IPS DF 6.9 (cell line): Measurements from ENCODE around the gene RABGAP1L.

ENCODE experiments used
- DNase-seq: peaks from one replicate; pipeline ENCODE4 v3.0.0-alpha.2; 2013; ENCODE audit warnings: low read depth, low spot score
- H3K27ac ChIP-seq: one replicate; pipeline ENCODE4 v1.5.1; 2013; ENCODE audit warnings: low read length, control low read depth
- H3K27me3 ChIP-seq: 2 replicates; pipeline ENCODE4 v1.6.1; 2013; ENCODE audit warnings: mild to moderate bottlenecking, low read length; ENCODE audit not compliant: control insufficient read depth, insufficient read depth
- H3K36me3 ChIP-seq: 2 replicates; pipeline ENCODE4 v1.6.1; 2013; ENCODE audit warnings: low read length; ENCODE audit not compliant: control insufficient read depth, insufficient read depth
- H3K4me1 ChIP-seq: 2 replicates; pipeline ENCODE4 v1.6.1; 2013; ENCODE audit warnings: low read length; ENCODE audit not compliant: control insufficient read depth, insufficient read depth
- H3K4me3 ChIP-seq: 2 replicates; pipeline ENCODE4 v1.5.1; 2013; ENCODE audit warnings: mild to moderate bottlenecking, low read length
- H3K9me3 ChIP-seq: 2 replicates; pipeline ENCODE4 v1.6.1; 2013; ENCODE audit warnings: low read length, inconsistent platforms; ENCODE audit not compliant: control insufficient read depth, insufficient read depth
- WGBS: extraction: QIAGEN DNeasy Blood & Tissue Kit; methylation state at CpG from one replicate; pipeline ENCODE4 v1.1.7; 2013; ENCODE audit warnings: mixed read lengths, missing lambda C conversion rate; ENCODE audit not compliant: insufficient read length, insufficient coverage; 5-methylcytosine and 5-hydroxymethylcytosine counted together

RABGAP1L gene

DNA sequence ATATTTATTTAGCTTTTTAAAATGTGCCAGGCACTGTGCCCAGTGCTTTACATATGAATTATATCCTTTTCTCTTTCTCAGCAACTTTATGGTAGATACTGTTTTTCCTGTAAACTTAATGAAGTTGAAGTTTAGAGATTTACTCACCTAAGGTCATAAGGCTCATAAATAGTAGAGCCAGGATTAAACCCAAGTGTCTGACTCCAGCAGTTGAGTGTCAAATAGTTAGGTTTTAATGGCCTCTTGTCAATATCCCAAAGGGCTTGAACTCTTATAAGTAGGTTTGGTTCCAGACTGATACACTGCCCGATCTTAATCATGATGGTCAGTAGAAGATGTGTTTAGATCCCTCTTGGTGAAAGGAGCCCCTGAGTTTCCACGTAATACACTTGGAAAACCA, 37.8 kb downstream of the RABGAP1L start:
- Histone ChIP-seq H3K36me3 (no peaks in the 10 kb centered on the region), H3K27ac (no peak overlapping the region), H3K27me3 (no peaks in the 10 kb centered on the region), H3K4me1 (no peaks in the 10 kb centered on the region), H3K4me3 (no peak overlapping the region), H3K9me3 (no peaks in the 10 kb centered on the region)
- DNase-seq = no peak
- WGBS = no CpG with 5 or more reads among the region's 2 CpGs

GRCh38 chr1:174197547-174197946, 38.2 kb downstream of the RABGAP1L start:
- Histone ChIP-seq H3K4me1 (no peaks in the 10 kb centered on the region), H3K4me3 (no peak overlapping the region), H3K36me3 (no peaks in the 10 kb centered on the region), H3K27ac (no peak overlapping the region), H3K9me3 (no peaks in the 10 kb centered on the region), H3K27me3 (no peaks in the 10 kb centered on the region)
- no peak for DNase-seq
- WGBS = no CpG with 5 or more reads among the region's 10 CpGs

DNA sequence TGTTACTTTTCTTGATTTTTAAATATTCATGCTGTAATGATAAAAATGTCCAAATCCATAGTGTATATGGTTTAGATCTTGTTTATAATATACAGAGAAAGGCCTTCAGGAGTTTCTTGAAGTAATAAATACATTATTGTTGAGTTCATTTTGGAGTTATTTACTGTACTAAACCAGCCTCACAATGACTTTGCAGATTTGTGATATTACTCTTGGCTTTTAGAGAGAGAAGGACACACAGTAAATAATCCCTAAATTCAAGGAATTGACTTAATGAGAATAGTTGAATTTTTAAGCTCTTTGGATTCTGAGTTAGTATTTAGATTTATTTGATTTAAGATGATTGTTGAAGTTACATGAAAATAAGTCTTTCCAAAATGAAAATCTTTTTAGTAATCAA, 38.9 kb downstream of the RABGAP1L start:
- Histone ChIP-seq H3K4me3 (no peak overlapping the region), H3K27me3 (no peaks in the 10 kb centered on the region), H3K36me3 (no peaks in the 10 kb centered on the region), H3K9me3 (no peaks in the 10 kb centered on the region), H3K27ac (no peak overlapping the region), H3K4me1 (no peaks in the 10 kb centered on the region)
- no peak for DNase-seq

- no CpG with 5 or more reads among the region's 4 CpGs for WGBS
- Histone ChIP-seq H3K4me3 (no peak overlapping the region), H3K4me1 (no peaks in the 10 kb centered on the region), H3K9me3 (no peaks in the 10 kb centered on the region), H3K27ac (no peak overlapping the region), H3K36me3 (no peaks in the 10 kb centered on the region), H3K27me3 (no peaks in the 10 kb centered on the region)
- DNase-seq = no peak
These were observed 41.4 kb downstream of the RABGAP1L start for GRCh38 chr1:174200746-174201145.

- no peaks in the 10 kb centered on the region for H3K4me1 ChIP-seq
- H3K27ac ChIP-seq = no peak overlapping the region
- DNase-seq = no peak
- H3K27me3 ChIP-seq = no peaks in the 10 kb centered on the region
- H3K9me3 ChIP-seq = no peaks in the 10 kb centered on the region
- no peak overlapping the region for H3K4me3 ChIP-seq
- WGBS = no CpG with 5 or more reads among the region's 7 CpGs
- H3K36me3 ChIP-seq = no peaks in the 10 kb centered on the region
These were observed 45.5 kb downstream of the RABGAP1L start for GRCh38 chr1:174204697-174205308.

DNA sequence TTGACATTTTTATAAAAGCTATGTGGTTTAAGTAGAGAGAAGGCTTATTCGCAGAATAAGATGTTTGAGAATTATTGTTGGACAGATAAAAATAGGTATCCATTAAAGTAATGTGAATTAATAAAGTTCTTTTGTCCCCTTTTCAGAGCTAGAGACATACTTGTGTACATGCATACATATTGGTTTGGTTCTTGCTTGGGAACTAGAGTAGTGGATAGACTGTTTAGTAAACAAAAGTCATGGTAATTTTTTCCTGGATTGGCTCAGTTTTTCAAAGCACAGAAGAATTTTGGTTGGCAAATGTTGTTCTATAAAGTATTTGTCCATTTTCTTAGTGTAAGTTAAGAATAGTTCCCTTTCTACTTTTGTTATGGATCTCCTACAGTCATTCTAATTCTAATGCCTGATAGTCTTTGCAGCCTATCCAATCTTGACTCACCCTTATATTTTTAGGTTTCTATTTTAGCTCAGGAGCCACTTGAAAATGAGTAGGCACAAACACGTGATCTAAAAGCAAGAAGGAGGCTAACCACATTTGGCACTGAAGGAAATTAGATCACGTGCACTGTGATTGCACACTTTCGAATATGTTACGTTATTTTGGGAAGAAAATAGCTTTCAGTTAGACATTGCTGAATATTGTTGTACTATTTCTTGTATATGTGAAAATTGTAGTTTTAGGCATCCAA, 47.0 kb downstream of the RABGAP1L start:
- DNase-seq = no peak
- Histone ChIP-seq H3K27ac (no peak overlapping the region), H3K9me3 (no peaks in the 10 kb centered on the region), H3K4me3 (no peak overlapping the region), H3K4me1 (no peaks in the 10 kb centered on the region), H3K36me3 (no peaks in the 10 kb centered on the region), H3K27me3 (no peaks in the 10 kb centered on the region)
- WGBS = 100% methylated on average over 2 of the region's 5 CpGs

DNA sequence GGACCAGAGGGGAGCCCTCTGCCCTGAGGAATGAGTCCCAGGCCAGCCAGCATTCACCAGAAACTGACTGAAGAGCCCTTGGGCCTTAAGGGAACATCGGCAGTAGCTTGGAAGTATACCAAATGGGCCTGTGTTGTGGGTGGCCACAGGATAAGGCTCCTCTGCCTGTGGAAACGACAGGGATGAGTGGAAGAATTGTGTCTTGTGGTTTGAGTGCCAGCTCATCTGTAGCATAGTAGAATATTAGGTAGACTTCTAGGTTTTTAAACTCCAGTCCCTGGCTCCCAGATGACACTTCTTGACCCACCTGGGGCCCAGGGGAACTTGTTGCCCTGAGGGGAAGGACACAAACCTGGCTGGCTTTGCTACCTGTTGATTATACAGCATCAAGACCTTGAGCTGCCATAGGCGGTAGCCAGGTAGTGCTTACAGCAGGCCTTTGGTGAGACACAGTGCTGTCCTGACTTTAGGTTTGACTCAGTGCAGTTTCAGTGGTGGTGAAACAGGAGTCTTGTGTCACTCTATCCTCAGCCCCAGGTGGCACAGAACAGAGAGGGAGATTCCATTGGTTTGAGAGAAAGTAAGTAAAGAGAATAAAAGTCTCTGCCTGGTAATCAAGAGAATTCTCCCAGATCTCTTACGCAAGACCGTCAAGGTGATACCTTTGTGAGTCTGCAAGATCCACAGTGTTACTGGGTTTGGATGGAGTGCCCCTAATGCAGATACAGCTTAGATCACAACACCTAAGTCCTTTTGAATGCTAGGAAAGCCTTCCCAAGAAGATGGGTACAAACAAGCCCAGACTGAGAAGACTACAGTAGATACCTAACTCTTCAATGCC, 50.2 kb downstream of the RABGAP1L start:
- no peaks in the 10 kb centered on the region for H3K27me3 ChIP-seq
- no peak for DNase-seq
- no peak overlapping the region for H3K4me3 ChIP-seq
- no peak overlapping the region for H3K27ac ChIP-seq
- no peaks in the 10 kb centered on the region for H3K36me3 ChIP-seq
- no peaks in the 10 kb centered on the region for H3K9me3 ChIP-seq
- no peaks in the 10 kb centered on the region for H3K4me1 ChIP-seq
- no CpG with 5 or more reads among the region's 5 CpGs for WGBS

DNA sequence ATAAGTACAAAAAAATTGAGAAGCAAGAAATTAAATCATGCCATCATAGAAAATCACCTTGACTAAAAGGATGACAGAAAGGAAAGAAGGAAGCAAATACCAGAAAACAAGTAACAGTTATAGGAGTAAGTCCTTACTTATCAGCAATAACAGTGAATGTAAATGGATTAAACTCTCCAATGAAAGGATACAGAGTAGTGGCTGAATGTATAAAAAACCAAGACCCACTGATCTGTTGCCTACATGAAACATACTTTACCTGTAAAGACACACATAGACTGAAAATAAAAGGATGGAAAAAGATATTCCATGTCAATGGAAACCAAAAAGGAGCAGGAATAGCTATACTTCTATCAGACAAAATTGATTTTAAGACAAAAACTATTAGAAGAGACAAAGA, 52.2 kb downstream of the RABGAP1L start:
- H3K9me3 ChIP-seq = no peaks in the 10 kb centered on the region

DNA sequence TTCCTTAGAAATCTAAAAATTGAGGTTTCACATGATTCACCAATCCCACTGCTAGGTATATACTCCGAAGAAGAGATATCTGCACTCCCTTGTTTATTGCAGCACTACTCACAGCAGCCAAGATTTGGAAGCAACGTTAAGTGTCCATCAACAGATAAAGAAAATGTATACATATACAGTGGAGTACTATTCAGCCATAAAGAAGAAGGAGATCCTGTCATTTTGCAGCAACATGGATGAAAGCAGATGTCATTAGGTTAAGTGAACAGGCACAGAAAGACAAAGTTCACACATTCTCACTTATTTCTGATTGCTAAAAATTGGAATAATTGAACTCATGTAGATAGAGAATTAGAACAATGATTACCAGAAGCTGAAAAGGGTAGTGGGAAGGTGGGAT, 56.4 kb downstream of the RABGAP1L start:
- no peak for DNase-seq
- no peaks in the 10 kb centered on the region for H3K4me1 ChIP-seq
- H3K4me3 ChIP-seq = no peak overlapping the region
- no peaks in the 10 kb centered on the region for H3K9me3 ChIP-seq
- H3K27me3 ChIP-seq = no peaks in the 10 kb centered on the region
- no peak overlapping the region for H3K27ac ChIP-seq
- WGBS = no CpG with 5 or more reads among the region's 2 CpGs
- no peaks in the 10 kb centered on the region for H3K36me3 ChIP-seq

More for the DNA sequence above, 52.2 kb downstream of the RABGAP1L start:
- Histone ChIP-seq H3K27ac (no peak overlapping the region), H3K4me3 (no peak overlapping the region), H3K27me3 (no peaks in the 10 kb centered on the region), H3K36me3 (no peaks in the 10 kb centered on the region), H3K4me1 (no peaks in the 10 kb centered on the region)
- no peak for DNase-seq

DNA sequence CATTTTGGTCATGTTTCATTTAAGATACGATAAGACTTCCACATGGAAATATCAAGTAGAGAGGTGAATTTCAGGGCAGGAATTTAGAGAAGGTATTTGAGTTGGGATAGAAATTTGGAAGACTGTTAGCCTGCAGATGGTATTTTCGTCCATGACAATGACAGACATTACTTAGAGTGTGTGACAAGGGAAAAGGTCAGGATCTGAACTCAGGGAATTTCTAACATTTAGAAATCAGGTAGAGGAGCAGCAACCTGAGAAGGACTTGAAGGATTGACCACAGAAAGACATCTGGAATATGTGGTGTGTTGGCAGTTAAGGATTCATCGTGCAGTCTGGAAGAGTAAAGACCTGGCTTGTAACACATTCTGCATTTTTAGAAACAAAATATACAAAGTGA, 57.9 kb downstream of the RABGAP1L start:
- DNase-seq = no peak
- H3K27me3 ChIP-seq = no peaks in the 10 kb centered on the region
- H3K4me3 ChIP-seq = no peak overlapping the region
- no peaks in the 10 kb centered on the region for H3K4me1 ChIP-seq
- WGBS = no CpG with 5 or more reads among the region's 3 CpGs
- H3K36me3 ChIP-seq = no peaks in the 10 kb centered on the region
- no peaks in the 10 kb centered on the region for H3K9me3 ChIP-seq
- no peak overlapping the region for H3K27ac ChIP-seq
